Measurements from ENCODE around the gene TNRC18. TPM values are rescaled to one million over a fixed set of nuclear protein-coding genes. Genes with fewer than 3 reads are reported as not detected.
"Not testable (repeated sequence)": the region's sequence is repeated elsewhere in the genome, so short reads cannot be mapped to it uniquely, and the experiment has no call there.

The TNRC18 gene
- total RNA-seq, 4 donors from 2014 or later = 79.9 to 160 (median 91.3) TPM

DNA sequence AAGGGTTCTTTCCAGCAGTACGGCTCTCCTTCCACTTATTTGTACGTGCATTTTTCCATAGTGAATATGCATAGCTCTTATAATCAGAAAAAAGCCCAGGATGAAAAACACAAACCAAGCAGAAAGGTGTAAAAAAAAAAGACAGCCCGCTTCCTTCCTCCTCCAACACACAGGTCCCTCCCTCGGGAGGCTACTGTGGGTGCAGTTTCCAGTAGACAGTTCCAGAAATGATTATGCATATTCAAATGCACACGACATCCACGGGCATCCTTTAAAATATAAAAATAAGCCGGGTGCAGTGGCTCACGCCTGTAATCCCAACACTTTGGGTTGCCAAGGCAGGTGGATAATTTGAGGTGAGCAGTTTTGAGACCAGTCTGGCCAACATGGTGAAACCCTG, 59.9 kb downstream of the TNRC18 start:
- DNase-seq (ENCODE audit: low spot score in 2 of 2) = no peak

DNA sequence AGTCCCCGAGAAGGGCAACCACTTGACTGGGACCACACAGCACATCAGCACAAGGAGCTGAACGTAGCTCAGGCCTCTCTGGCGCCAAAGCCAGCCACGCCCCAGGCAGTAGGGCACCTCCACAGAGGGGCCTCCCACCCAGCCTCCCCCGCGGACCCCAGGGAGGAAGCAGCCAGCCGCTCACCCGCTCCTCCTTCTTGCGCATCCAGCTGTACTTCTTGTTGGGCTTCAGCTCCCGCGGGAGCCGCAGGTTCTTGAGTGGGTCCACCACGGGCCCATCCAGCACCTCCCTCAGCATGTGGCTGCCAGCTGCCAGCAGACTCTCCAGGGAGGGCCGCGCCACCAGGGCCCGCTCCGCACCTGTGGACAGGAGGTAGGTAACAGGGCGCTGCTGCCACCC, 61.2 kb downstream of the TNRC18 start:
- intact Hi-C loops (cut with DNase I; ENCODE audit: low total_unique reads) = no loop called here
- 83 to 91% methylated on average over 12 to 18 of the region's 18 CpGs for WGBS, 2 donors
- DNase-seq (ENCODE audit: low spot score in 2 of 2) = no peak
- H3K4me3 ChIP-seq (ENCODE audit: low read depth, poor library complexity, severe bottlenecking) = no peak overlapping the region
- no peak for TF ChIP-seq POLR2A (IDR thresholded peaks at IDR 0.05)
- no peak for TF ChIP-seq CTCF (IDR thresholded peaks at IDR 0.05)

More for the DNA sequence above, 59.9 kb downstream of the TNRC18 start:
- intact Hi-C loops (cut with DNase I; ENCODE audit: low total_unique reads) = no loop called here
- TF ChIP-seq POLR2A (IDR thresholded peaks at IDR 0.05) (no peak), CTCF (IDR thresholded peaks at IDR 0.05) (no peak)
- 65 to 66% methylated on average over 8 of the region's 8 CpGs for WGBS, 2 donors
- no peak overlapping the region for H3K4me3 ChIP-seq (ENCODE audit: low read depth, poor library complexity, severe bottlenecking)

DNA sequence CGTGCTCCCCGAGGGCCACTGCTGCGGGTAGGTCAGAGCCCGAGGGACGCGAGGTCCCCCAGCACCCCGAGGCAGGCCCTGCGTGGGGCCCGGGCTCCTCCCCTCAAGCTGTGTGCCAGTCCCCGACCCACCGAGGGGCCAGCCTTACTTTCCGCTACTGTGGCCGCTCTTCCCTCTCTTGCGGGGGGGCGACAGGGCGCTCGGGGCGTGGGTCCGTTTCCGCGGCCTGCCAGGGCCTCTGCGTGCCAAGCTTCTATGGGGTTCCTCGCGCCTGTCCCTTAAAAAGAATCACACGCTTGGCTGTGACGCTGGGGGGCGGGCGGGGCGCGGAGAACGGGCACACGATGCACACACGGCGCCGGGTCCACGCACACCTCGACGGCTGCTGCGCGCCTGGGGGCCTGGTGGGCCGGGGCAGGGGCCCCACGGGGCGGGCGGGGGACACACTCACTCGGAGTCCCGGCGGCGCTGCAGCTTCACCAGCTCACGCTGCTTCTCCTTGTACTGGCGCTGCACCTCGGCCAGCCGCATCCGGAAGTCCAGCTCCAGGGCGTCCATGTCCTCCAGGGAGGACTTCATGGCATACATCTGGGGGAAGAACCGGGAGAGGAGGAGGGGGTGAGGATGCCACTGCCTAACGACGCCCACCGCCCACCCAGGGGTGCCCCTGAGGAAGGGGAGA, 62.0 kb downstream of the TNRC18 start:
- no peak for DNase-seq (ENCODE audit: low spot score in 2 of 2)
- WGBS, 2 donors = 83 to 87% methylated on average over 38 to 51 of the region's 58 CpGs
- H3K4me3 ChIP-seq (ENCODE audit: low read depth, poor library complexity, severe bottlenecking) = no peak overlapping the region
- intact Hi-C loops (cut with DNase I; ENCODE audit: low total_unique reads) = no loop called here
- no peak for TF ChIP-seq CTCF (IDR thresholded peaks at IDR 0.05)
- TF ChIP-seq POLR2A (IDR thresholded peaks at IDR 0.05) = no peak

- intact Hi-C loops (cut with DNase I; ENCODE audit: low total_unique reads) = no loop called here
- no peak for DNase-seq (ENCODE audit: low spot score in 2 of 2)
- no peak overlapping the region for H3K4me3 ChIP-seq (ENCODE audit: low read depth, poor library complexity, severe bottlenecking)
- TF ChIP-seq CTCF (IDR thresholded peaks at IDR 0.05) (no peak), POLR2A (IDR thresholded peaks at IDR 0.05) (no peak)
- WGBS, 2 donors = 86 to 87% methylated on average over 29 of the region's 29 CpGs
These were observed 62.7 kb downstream of the TNRC18 start for GRCh38 chr7:5360971-5361370.

DNA sequence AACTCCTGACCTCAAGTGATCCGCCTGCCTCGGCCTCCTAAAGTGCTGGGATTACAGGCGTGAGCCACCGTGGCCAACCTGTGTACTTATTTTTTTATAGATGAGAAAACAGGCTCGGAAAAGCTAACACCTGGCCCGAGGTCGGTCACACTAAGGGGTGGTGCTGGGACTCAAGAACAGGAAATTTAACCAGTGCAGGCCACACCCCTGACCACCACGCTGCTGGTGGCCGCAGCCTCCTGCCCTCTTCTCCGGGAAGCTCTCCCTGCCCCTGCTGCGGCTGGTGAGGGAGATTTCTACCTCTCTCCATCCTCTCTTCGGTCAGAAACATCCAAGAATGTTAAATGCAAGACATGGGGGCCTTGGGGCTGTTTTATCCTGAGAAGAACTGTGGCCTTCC, 63.2 kb downstream of the TNRC18 start:
- intact Hi-C loops (cut with DNase I; ENCODE audit: low total_unique reads) = no loop called here
- no peak overlapping the region for H3K4me3 ChIP-seq (ENCODE audit: low read depth, poor library complexity, severe bottlenecking)
- 85 to 92% methylated on average over 11 to 12 of the region's 12 CpGs for whole genome bisulfite sequencing, 2 donors
- DNase-seq (ENCODE audit: low spot score in 2 of 2) = no peak
- TF ChIP-seq POLR2A (IDR thresholded peaks at IDR 0.05) (no peak), CTCF (IDR thresholded peaks at IDR 0.05) (no peak)

DNA sequence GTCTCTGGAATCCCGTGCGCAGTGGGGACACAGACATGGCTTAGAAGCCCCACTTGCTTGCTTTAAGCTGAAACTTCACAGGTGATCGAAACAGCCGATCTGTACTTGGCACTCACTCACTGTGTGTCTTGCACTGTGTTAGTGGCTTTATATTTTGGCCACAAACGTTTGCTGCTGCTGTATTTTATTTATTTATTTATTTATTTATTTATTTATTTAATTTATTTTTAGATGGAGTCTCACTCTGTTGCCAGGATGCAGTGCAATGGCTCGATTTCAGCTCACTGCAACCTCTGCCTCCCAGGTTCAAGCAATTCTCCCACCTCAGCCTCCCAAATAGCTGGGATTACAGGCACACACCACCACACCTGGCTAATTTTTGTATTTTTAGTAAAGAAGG, 63.6 kb downstream of the TNRC18 start:
- intact Hi-C loops (cut with DNase I; ENCODE audit: low total_unique reads); H3K4me3 ChIP-seq (ENCODE audit: low read depth, poor library complexity, severe bottlenecking); DNase-seq (ENCODE audit: low spot score in 2 of 2): not testable (repeated sequence)
- 81 to 84% methylated on average over 6 of the region's 6 CpGs for WGBS, 2 donors

Data from lower leg skin (tissue), 4 donors.